Endodermal cell (in vitro differentiated cells): ENCODE measurements around the gene UTS2B. TPM values are rescaled to one million over a fixed set of nuclear protein-coding genes. Genes with fewer than 3 reads are reported as not detected.

Experiments
- DNase-seq: peaks from one replicate; pipeline ENCODE4 v3.0.0-alpha.2; 2017
- H3K27ac ChIP-seq: 2 replicates; pipeline ENCODE4 v1.5.1; 2013; ENCODE audit warnings: mild to moderate bottlenecking, low read depth, low read length, moderate library complexity
- H3K27me3 ChIP-seq: 2 replicates; pipeline ENCODE4 v1.6.1; 2013; ENCODE audit warnings: mild to moderate bottlenecking, low read length, moderate library complexity; ENCODE audit not compliant: insufficient read depth, control insufficient read depth, poor library complexity, severe bottlenecking
- H3K36me3 ChIP-seq: 2 replicates; pipeline ENCODE4 v1.7.0; 2013; ENCODE audit warnings: mild to moderate bottlenecking, low read length, moderate library complexity; ENCODE audit not compliant: control insufficient read depth, insufficient read depth
- H3K4me1 ChIP-seq: one replicate; pipeline ENCODE4 v1.7.0; 2013; ENCODE audit warnings: low read length; ENCODE audit not compliant: control insufficient read depth, insufficient read depth
- H3K4me3 ChIP-seq: 2 replicates; pipeline ENCODE4 v1.5.1; 2013; ENCODE audit warnings: mild to moderate bottlenecking, low read length, moderate library complexity
- H3K9ac ChIP-seq: 2 replicates; pipeline ENCODE4 v1.6.1; 2013; ENCODE audit warnings: mild to moderate bottlenecking, low read length, moderate library complexity; ENCODE audit not compliant: poor library complexity, severe bottlenecking; ENCODE audit errors: extremely low read depth
- H3K9me3 ChIP-seq: 2 replicates; pipeline ENCODE4 v1.6.1; 2013; ENCODE audit warnings: mild to moderate bottlenecking, low read length, moderate library complexity; ENCODE audit not compliant: control insufficient read depth
- H3K27ac Mint-ChIP-seq: 2 replicates; pipeline ENCODE4 v1.8.0; 2020; ENCODE audit warnings: mixed read lengths
- H3K27me3 Mint-ChIP-seq: 2 replicates; pipeline ENCODE4 v1.8.0; 2021; ENCODE audit warnings: mild to moderate bottlenecking, mixed read lengths; ENCODE audit not compliant: insufficient read depth
- H3K36me3 Mint-ChIP-seq: 2 replicates; pipeline ENCODE4 v1.8.0; 2020; ENCODE audit warnings: low read depth, mixed read lengths
- H3K4me1 Mint-ChIP-seq: 2 replicates; pipeline ENCODE4 v1.8.0; 2020; ENCODE audit warnings: mixed read lengths
- H3K4me3 Mint-ChIP-seq: 2 replicates; pipeline ENCODE4 v1.8.0; 2020; ENCODE audit warnings: mild to moderate bottlenecking, moderate library complexity, mixed read lengths
- H3K9me3 Mint-ChIP-seq: 2 replicates; pipeline ENCODE4 v1.8.0; 2020; ENCODE audit warnings: mild to moderate bottlenecking, mixed read lengths
- WGBS, 2 experiments: methylation state at CpG; one replicate each; pipeline versions ENCODE4 v1.1.5 to v1.1.7; 2013; ENCODE audit warnings: missing lambda C conversion rate in 2 of 2, mixed read lengths in 1 of 2; ENCODE audit not compliant: insufficient coverage in 1 of 2, insufficient read length in 1 of 2; 5-methylcytosine and 5-hydroxymethylcytosine counted together
- total RNA-seq, 2 donors: library from RNA; stranded (reverse); fragmentation: NEBNext Ultra II Directional in 1 of 2; extraction: Animal tissue kit (Norgen Biotek cat#: 25700) in 1 of 2; gene quantifications; 2 replicates in 1 of 2; 3 replicates in 1 of 2; pipeline ENCODE4 v1.2.1, GENCODE V29; 2021
- TF ChIP-seq, protein P1 (sequence below): fragments of 200-600 bp; sonication (generic); conservative IDR thresholded peaks from 2 replicates; pipeline ENCODE4 v1.5.0; 2021; ENCODE audit warnings: antibody characterized with exemption, mild to moderate bottlenecking

The UTS2B gene
- total RNA-seq, 2 donors from 2014 or later, result 0.90 TPM; not detected in 1

DNA sequence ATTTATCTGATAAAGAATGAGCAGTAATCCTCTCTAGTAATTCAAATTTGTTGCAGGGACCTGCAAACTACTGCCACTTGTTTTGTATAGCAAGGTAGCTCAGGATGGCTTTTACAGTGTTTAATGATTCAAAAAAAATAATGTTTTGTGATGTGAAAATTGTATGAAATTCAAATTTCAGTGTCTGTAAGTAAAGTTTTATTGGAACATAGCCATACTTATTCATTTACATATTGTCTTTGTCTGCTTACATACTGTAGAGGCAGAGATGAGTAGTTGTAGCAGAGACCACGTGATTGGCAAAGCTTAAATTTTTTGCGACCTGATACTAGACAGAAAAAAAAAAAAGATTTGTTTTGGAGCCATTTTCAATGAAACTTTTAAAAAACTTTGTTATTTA is 6.5 kb upstream of the UTS2B start:
- Mint-ChIP-seq H3K27ac (no peak overlapping the region), H3K27me3 (no peaks in the 10 kb centered on the region), H3K4me1 (peaks cover 36% of the 10 kb centered on the region), H3K9me3 (no peaks in the 10 kb centered on the region), H3K4me3 (no peak overlapping the region), H3K36me3 (no peaks in the 10 kb centered on the region)
- no peaks in the 10 kb centered on the region for H3K36me3 ChIP-seq
- H3K4me3 ChIP-seq, result no peak overlapping the region
- no peak overlapping the region for H3K9ac ChIP-seq
- no peaks in the 10 kb centered on the region for H3K4me1 ChIP-seq
- no peak for DNase-seq
- H3K9me3 ChIP-seq, result no peaks in the 10 kb centered on the region
- TF ChIP-seq, protein P1, sequence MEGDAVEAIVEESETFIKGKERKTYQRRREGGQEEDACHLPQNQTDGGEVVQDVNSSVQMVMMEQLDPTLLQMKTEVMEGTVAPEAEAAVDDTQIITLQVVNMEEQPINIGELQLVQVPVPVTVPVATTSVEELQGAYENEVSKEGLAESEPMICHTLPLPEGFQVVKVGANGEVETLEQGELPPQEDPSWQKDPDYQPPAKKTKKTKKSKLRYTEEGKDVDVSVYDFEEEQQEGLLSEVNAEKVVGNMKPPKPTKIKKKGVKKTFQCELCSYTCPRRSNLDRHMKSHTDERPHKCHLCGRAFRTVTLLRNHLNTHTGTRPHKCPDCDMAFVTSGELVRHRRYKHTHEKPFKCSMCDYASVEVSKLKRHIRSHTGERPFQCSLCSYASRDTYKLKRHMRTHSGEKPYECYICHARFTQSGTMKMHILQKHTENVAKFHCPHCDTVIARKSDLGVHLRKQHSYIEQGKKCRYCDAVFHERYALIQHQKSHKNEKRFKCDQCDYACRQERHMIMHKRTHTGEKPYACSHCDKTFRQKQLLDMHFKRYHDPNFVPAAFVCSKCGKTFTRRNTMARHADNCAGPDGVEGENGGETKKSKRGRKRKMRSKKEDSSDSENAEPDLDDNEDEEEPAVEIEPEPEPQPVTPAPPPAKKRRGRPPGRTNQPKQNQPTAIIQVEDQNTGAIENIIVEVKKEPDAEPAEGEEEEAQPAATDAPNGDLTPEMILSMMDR, result no peak
- WGBS, 2 experiments, result 87 to 91% methylated on average over 2 of the region's 2 CpGs
- no peak overlapping the region for H3K27ac ChIP-seq
- no peaks in the 10 kb centered on the region for H3K27me3 ChIP-seq

DNA sequence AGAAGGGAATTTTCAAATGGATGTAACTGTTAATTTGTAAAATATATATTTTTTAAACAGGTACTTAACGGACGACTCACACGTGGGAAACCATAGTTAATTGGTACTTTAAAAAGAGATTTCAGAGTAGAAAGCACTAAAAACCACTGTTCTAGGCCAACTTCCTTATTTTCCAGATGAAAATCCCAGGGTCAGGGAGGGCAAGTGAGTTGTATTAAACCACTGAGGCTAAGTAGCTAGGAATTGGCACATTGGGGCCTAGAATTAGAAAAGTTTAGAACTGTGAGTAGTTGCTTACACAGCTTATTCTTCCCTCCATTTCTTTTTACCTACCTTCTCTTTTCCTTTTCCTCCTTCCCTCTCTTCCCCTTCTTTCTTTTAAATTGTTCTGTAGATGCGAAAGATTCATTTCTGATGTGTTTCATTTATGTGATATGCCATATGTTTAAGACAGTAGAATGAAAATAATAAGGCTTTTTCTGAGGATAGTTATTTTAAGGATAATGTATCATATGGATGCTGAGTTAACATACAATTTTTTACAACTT is 4.1 kb upstream of the UTS2B start:
- DNase-seq, result no peak
- Histone ChIP-seq H3K27ac (no peak overlapping the region), H3K4me1 (no peaks in the 10 kb centered on the region), H3K36me3 (no peaks in the 10 kb centered on the region), H3K4me3 (no peak overlapping the region), H3K27me3 (no peaks in the 10 kb centered on the region), H3K9ac (no peak overlapping the region), H3K9me3 (no peaks in the 10 kb centered on the region)
- 91 to 92% methylated on average over 2 to 4 of the region's 4 CpGs for WGBS, 2 experiments
- no peak overlapping the region for H3K4me3 Mint-ChIP-seq
- peaks cover 50% of the 10 kb centered on the region for H3K4me1 Mint-ChIP-seq
- H3K36me3 Mint-ChIP-seq, result no peaks in the 10 kb centered on the region
- H3K9me3 Mint-ChIP-seq, result no peaks in the 10 kb centered on the region
- TF ChIP-seq, protein P1, result no peak
- H3K27ac Mint-ChIP-seq, result peak overlapping the region; percentile 74
- H3K27me3 Mint-ChIP-seq, result no peaks in the 10 kb centered on the region

DNA sequence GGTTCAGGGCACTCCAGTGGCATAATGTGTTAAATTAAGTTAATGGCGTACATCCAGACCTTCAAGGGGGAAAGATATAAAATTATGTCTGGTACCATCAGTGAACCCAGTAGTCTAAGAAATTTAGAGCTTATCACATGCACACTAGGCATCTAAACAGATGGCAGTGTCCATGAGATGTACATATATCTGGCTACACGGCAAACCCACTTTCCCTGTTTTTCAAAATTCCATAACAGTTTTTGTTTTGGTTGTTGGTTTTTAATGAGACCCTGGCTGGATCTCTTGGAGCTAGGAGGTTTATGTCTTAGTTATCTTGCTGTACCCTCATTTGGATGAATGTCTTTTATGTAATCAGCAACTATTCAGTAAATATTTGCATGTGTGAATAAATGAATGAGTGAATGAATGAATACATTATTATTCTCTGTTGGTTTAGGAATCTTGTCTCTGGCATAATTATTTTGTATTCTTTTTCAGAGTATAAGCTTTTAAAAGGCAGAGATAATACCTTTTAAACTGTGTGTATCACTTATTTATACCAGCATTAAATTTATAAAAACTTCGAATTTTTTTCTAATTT is 3.1 kb upstream of the UTS2B start:
- 90 to 96% methylated on average over 1 to 2 of the region's 3 CpGs for WGBS, 2 experiments
- Histone ChIP-seq H3K4me3 (no peak overlapping the region), H3K9ac (no peak overlapping the region), H3K36me3 (no peaks in the 10 kb centered on the region), H3K9me3 (no peaks in the 10 kb centered on the region), H3K27me3 (no peaks in the 10 kb centered on the region), H3K4me1 (no peaks in the 10 kb centered on the region), H3K27ac (no peak overlapping the region)
- Mint-ChIP-seq H3K36me3 (no peaks in the 10 kb centered on the region), H3K4me3 (no peak overlapping the region), H3K27ac (peak overlapping the region; percentile 18), H3K27me3 (no peaks in the 10 kb centered on the region), H3K9me3 (no peaks in the 10 kb centered on the region), H3K4me1 (peaks cover 54% of the 10 kb centered on the region)
- TF ChIP-seq, protein P1, result no peak
- no peak for DNase-seq
